ENCODE results near the gene PRR18. TPM values are rescaled to one million over a fixed set of nuclear protein-coding genes. Genes with fewer than 3 reads are reported as not detected.

Gene PRR18
- total RNA-seq, 1 experiment from 2014 or later: not detected

DNA sequence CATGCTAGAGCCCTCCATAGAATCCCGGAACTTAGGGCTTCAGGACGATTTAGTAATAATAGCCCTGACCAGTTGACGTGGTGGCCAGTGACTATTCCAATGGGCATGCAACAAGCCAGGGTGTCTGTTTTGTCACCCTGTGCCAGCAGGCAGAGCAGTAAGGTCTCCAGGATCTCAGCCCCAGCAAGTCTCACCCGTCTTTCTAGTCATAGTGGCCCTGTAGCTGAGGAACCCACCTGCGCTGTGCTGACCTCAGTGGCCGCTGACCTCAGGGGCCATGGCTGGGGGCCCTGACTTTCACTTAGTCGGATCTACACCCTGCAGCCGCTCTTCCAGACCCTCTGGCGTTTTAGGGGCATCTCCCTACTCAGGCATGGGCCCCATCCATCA lies 36.8 kb downstream of the PRR18 start:
- no peak for DNase-seq
- TF ChIP-seq, protein P1, sequence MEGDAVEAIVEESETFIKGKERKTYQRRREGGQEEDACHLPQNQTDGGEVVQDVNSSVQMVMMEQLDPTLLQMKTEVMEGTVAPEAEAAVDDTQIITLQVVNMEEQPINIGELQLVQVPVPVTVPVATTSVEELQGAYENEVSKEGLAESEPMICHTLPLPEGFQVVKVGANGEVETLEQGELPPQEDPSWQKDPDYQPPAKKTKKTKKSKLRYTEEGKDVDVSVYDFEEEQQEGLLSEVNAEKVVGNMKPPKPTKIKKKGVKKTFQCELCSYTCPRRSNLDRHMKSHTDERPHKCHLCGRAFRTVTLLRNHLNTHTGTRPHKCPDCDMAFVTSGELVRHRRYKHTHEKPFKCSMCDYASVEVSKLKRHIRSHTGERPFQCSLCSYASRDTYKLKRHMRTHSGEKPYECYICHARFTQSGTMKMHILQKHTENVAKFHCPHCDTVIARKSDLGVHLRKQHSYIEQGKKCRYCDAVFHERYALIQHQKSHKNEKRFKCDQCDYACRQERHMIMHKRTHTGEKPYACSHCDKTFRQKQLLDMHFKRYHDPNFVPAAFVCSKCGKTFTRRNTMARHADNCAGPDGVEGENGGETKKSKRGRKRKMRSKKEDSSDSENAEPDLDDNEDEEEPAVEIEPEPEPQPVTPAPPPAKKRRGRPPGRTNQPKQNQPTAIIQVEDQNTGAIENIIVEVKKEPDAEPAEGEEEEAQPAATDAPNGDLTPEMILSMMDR (conservative IDR thresholded peaks at IDR 0.05): no peak
- TF ChIP-seq EZH2 (IDR thresholded peaks at IDR 0.05; ENCODE audit: low read depth): no peak
- Histone ChIP-seq H2AFZ (no peak overlapping the region), H3K27ac (no peak overlapping the region), H3K9me2 (ENCODE audit: insufficient read depth) (no peaks in the 10 kb centered on the region), H3K36me3 (ENCODE audit: low read depth) (no peaks in the 10 kb centered on the region), H3K79me2 (ENCODE audit: low read depth) (no peaks in the 10 kb centered on the region), H3K27me3 (ENCODE audit: insufficient read depth, low read depth) (no peaks in the 10 kb centered on the region), H3K4me2 (no peak overlapping the region), H4K20me1 (ENCODE audit: insufficient read depth) (no peaks in the 10 kb centered on the region), H3F3A (ENCODE audit: insufficient read depth, low read depth) (no peaks in the 10 kb centered on the region), H3K4me3 (no peak overlapping the region), H3K4me1 (replicated peaks; ENCODE audit: insufficient read depth) (no peaks in the 10 kb centered on the region), H3K9me3 (ENCODE audit: insufficient read depth, low read depth) (no peaks in the 10 kb centered on the region)
- CTCF ChIA-PET: no interaction called here
- intact Hi-C loops (cut with micrococcal nuclease; ENCODE audit: unreplicated experiment): no loop called here
- POLR2A ChIA-PET (ENCODE audit: unreplicated experiment): no interaction called here
- BruUV-seq (replicated peaks): no TSS peak

DNA sequence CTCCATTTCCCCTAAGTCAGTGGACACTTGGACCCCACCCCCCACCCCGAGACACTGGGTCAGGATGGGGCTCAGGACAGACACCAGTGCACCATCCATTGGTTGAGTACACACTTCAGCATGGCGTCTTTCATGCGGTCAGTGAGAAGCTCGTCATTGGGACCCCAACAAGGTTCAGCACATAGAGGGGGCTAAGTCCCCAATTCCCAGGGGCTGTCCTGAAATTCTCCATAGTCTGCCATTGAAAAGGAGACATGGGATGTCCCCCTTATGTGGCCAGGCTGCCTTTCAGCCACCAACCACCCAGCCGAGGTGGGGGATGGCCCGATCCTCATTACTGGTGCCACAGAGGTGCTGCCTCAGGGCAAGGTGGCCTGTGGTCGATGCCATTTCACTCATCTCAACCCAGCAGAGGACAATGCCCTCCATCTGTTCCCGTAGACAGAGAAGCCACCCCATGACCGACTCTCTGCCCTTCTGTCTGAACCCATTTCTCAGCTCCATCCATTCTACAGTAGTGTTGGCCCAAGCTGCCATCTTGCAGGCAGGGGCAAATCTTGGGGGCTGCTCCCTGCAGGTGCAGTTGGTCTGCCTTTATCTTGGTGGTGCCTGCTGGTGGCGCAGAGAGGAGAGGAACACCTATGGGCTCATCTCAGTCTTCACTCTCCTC lies 37.4 kb downstream of the PRR18 start:
- CTCF ChIA-PET: no interaction called here
- Histone ChIP-seq H3K4me2 (no peak overlapping the region), H3K9me2 (ENCODE audit: insufficient read depth) (no peaks in the 10 kb centered on the region), H3K4me3 (no peak overlapping the region), H4K20me1 (ENCODE audit: insufficient read depth) (no peaks in the 10 kb centered on the region), H3K27me3 (ENCODE audit: insufficient read depth, low read depth) (no peaks in the 10 kb centered on the region), H3K9me3 (ENCODE audit: insufficient read depth, low read depth) (no peaks in the 10 kb centered on the region), H3F3A (ENCODE audit: insufficient read depth, low read depth) (no peaks in the 10 kb centered on the region), H3K36me3 (ENCODE audit: low read depth) (no peaks in the 10 kb centered on the region), H3K27ac (no peak overlapping the region), H2AFZ (no peak overlapping the region), H3K79me2 (ENCODE audit: low read depth) (no peaks in the 10 kb centered on the region), H3K4me1 (replicated peaks; ENCODE audit: insufficient read depth) (no peaks in the 10 kb centered on the region)
- no peak for TF ChIP-seq EZH2 (IDR thresholded peaks at IDR 0.05; ENCODE audit: low read depth)
- TF ChIP-seq, protein P1 (conservative IDR thresholded peaks at IDR 0.05): no peak
- POLR2A ChIA-PET (ENCODE audit: unreplicated experiment): no interaction called here
- BruUV-seq (replicated peaks): no TSS peak
- intact Hi-C loops (cut with micrococcal nuclease; ENCODE audit: unreplicated experiment): no loop called here
- no peak for DNase-seq

DNA sequence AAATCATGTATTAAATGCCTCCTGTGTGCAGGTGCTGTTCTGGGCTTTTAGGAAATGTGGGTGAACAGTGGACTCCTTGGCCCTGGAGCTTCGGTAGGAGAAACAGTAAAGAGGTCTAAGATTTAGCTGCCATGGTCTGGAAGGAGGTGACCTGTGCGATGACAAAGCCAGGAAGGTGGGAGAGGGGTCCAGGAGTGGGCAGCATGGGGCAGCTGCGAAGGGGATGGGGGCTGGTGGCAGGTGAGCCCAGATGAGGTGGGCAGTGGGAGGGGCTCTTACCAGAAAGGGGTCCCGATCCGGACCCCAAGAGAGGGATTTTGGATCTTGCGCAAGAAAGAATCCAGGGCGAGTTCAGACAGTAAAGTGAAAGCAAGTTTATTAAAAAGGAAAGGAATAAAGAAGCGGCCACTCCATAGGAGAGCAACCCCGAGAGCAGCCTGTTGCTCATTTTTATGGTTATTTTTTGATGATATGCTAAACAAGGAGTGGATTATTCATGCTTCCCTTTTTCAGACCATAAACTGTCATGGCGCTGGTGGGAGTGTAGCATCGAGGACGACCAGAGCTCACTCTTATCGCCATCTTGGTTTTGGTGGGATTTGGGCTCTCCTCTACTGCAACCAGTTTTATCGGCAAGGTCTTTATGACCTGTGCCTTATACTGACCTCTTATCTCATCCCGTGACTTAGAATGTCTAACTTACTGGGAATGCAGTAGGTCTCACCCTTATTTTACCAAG lies 38.7 kb downstream of the PRR18 start:
- Histone ChIP-seq H3K9me3 (ENCODE audit: insufficient read depth, low read depth) (no peaks in the 10 kb centered on the region), H2AFZ (no peak overlapping the region), H3K27ac (no peak overlapping the region), H3K4me1 (replicated peaks; ENCODE audit: insufficient read depth) (no peaks in the 10 kb centered on the region), H3K9me2 (ENCODE audit: insufficient read depth) (no peaks in the 10 kb centered on the region), H3K4me3 (no peak overlapping the region), H3K27me3 (ENCODE audit: insufficient read depth, low read depth) (no peaks in the 10 kb centered on the region), H3K79me2 (ENCODE audit: low read depth) (no peaks in the 10 kb centered on the region), H3F3A (ENCODE audit: insufficient read depth, low read depth) (no peaks in the 10 kb centered on the region), H3K36me3 (ENCODE audit: low read depth) (no peaks in the 10 kb centered on the region), H3K4me2 (no peak overlapping the region), H4K20me1 (ENCODE audit: insufficient read depth) (no peaks in the 10 kb centered on the region)
- CTCF ChIA-PET: no interaction called here
- intact Hi-C loops (cut with micrococcal nuclease; ENCODE audit: unreplicated experiment): no loop called here
- DNase-seq: no peak
- POLR2A ChIA-PET (ENCODE audit: unreplicated experiment): no interaction called here
- BruUV-seq (replicated peaks): no TSS peak
- TF ChIP-seq, protein P1 (conservative IDR thresholded peaks at IDR 0.05): no peak
- no peak for TF ChIP-seq EZH2 (IDR thresholded peaks at IDR 0.05; ENCODE audit: low read depth)

All from PC-9 (cell line).